ENCODE data around the gene ANKRD1.

DNA sequence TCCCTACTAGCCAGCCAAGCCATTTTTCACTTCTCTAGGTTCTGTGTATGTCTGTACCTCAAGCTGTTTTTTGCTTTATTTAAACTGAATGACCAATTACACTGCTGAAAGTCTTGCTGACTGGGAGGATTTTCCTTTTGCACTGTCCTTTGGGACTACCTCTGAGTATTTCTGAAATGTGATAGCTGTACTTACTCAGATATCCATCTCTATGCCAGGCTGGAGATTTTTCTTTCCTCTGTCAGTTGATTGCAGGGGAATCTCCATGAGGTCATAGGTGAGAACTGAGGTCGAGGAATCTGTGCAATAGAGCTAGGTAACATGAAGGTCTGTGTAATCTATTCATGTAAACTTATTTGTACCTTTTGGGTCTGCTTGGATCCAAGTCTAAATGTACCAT, 38.9 kb upstream of the ANKRD1 start:
- TF ChIP-seq, protein P1, sequence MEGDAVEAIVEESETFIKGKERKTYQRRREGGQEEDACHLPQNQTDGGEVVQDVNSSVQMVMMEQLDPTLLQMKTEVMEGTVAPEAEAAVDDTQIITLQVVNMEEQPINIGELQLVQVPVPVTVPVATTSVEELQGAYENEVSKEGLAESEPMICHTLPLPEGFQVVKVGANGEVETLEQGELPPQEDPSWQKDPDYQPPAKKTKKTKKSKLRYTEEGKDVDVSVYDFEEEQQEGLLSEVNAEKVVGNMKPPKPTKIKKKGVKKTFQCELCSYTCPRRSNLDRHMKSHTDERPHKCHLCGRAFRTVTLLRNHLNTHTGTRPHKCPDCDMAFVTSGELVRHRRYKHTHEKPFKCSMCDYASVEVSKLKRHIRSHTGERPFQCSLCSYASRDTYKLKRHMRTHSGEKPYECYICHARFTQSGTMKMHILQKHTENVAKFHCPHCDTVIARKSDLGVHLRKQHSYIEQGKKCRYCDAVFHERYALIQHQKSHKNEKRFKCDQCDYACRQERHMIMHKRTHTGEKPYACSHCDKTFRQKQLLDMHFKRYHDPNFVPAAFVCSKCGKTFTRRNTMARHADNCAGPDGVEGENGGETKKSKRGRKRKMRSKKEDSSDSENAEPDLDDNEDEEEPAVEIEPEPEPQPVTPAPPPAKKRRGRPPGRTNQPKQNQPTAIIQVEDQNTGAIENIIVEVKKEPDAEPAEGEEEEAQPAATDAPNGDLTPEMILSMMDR (IDR thresholded peaks at IDR 0.05): no peak
- TF ChIP-seq POLR2A (IDR thresholded peaks at IDR 0.05) (no peak), EP300 (IDR thresholded peaks at IDR 0.05) (no peak)
